CD14-positive monocyte (primary cell): ENCODE results near the gene ZC3HAV1. TPM values are rescaled to one million over a fixed set of nuclear protein-coding genes. Genes with fewer than 3 reads are reported as not detected.

Experiments
- DNase-seq, 3 donors: peaks; one replicate each; pipeline ENCODE4 v3.0.0-alpha.2; 2011 to 2022
- H2AFZ ChIP-seq: 2 replicates; pipeline ENCODE4 v1.6.0; 2012; ENCODE audit warnings: mild to moderate bottlenecking, low read depth, low read length, inconsistent platforms; ENCODE audit not compliant: insufficient read depth, poor library complexity, severe bottlenecking
- H3K27ac ChIP-seq, 2 donors: 1 replicate in 1 of 2; 2 replicates in 1 of 2; pipeline ENCODE4 v1.5.1; 2012 to 2013; ENCODE audit warnings: low read length in 2 of 2, control low read depth in 1 of 2, inconsistent platforms in 1 of 2, low read depth in 1 of 2, mild to moderate bottlenecking in 1 of 2
- H3K27me3 ChIP-seq, 2 donors: one replicate each; pipeline versions ENCODE4 v1.6.0 to v1.6.1; 2011 to 2013; ENCODE audit warnings: low read length in 2 of 2; ENCODE audit not compliant: control insufficient read depth in 2 of 2, insufficient read depth in 2 of 2
- H3K36me3 ChIP-seq, 2 donors: replicated peaks in 1 of 2; 1 replicate in 1 of 2; 2 replicates in 1 of 2; pipeline versions ENCODE4 v1.5.1 to v1.6.1; 2012 to 2013; ENCODE audit warnings: low read length in 2 of 2, control low read depth in 1 of 2, inconsistent platforms in 1 of 2, mild to moderate bottlenecking in 1 of 2; ENCODE audit not compliant: insufficient read depth in 2 of 2, control insufficient read depth in 1 of 2
- H3K4me1 ChIP-seq, 2 donors: 1 replicate in 1 of 2; 2 replicates in 1 of 2; pipeline versions ENCODE4 v1.5.1 to v1.6.1; 2012 to 2013; ENCODE audit warnings: low read length in 2 of 2, control low read depth in 1 of 2, inconsistent platforms in 1 of 2, mild to moderate bottlenecking in 1 of 2, moderate library complexity in 1 of 2; ENCODE audit not compliant: insufficient read depth in 2 of 2, control insufficient read depth in 1 of 2
- H3K4me2 ChIP-seq: replicated peaks from 2 replicates; pipeline ENCODE3; 2012; ENCODE audit warnings: low read length, moderate library complexity, mild to moderate bottlenecking; ENCODE audit not compliant: poor library complexity, severe bottlenecking; ENCODE audit errors: extremely low read depth
- H3K4me3 ChIP-seq, 3 experiments: fragments of 200-600 bp in 1 of 3; sonication (generic) in 1 of 3; replicated peaks in 1 of 3; 1 replicate in 2 of 3; 2 replicates in 1 of 3; pipeline ENCODE4 v1.5.1; 2011 to 2013; ENCODE audit warnings: low read length in 3 of 3, mild to moderate bottlenecking in 3 of 3, control low read depth in 2 of 3, low read depth in 2 of 3, inconsistent platforms in 1 of 3, moderate library complexity in 1 of 3
- H3K79me2 ChIP-seq: 2 replicates; pipeline ENCODE4 v1.6.0; 2012; ENCODE audit warnings: mild to moderate bottlenecking, control low read depth, inconsistent platforms, low read length, moderate library complexity; ENCODE audit not compliant: insufficient read depth
- H3K9ac ChIP-seq: 2 replicates; pipeline ENCODE4 v1.6.0; 2017; ENCODE audit warnings: low read length, mild to moderate bottlenecking; ENCODE audit not compliant: insufficient read depth, poor library complexity, severe bottlenecking
- H3K9me3 ChIP-seq, 2 donors: replicated peaks in 1 of 2; 1 replicate in 1 of 2; 2 replicates in 1 of 2; pipeline versions ENCODE4 v1.5.1 to v1.6.1; 2012 to 2013; ENCODE audit warnings: low read length in 2 of 2, control low read depth in 1 of 2; ENCODE audit not compliant: control insufficient read depth in 1 of 2, insufficient read depth in 1 of 2
- H4K20me1 ChIP-seq: 2 replicates; pipeline ENCODE4 v1.6.0; 2012; ENCODE audit warnings: mild to moderate bottlenecking, low read length, control low read depth, moderate library complexity; ENCODE audit not compliant: insufficient read depth
- H3K27ac Mint-ChIP-seq, 7 donors: one replicate each; pipeline ENCODE4 v1.8.0; 2020; ENCODE audit warnings: mild to moderate bottlenecking in 7 of 7, mixed read lengths in 7 of 7, moderate library complexity in 6 of 7, inconsistent platforms in 2 of 7
- H3K27me3 Mint-ChIP-seq, 3 donors: one replicate each; pipeline ENCODE4 v1.8.0; 2021 to 2022; ENCODE audit warnings: low read depth in 3 of 3, mild to moderate bottlenecking in 3 of 3, mixed read lengths in 3 of 3, moderate library complexity in 3 of 3, inconsistent platforms in 1 of 3
- H3K36me3 Mint-ChIP-seq, 2 donors: one replicate each; pipeline ENCODE4 v1.8.0; 2020; ENCODE audit warnings: mixed read lengths in 2 of 2, inconsistent platforms in 1 of 2, mild to moderate bottlenecking in 1 of 2
- H3K4me1 Mint-ChIP-seq: one replicate; pipeline ENCODE4 v1.8.0; 2020; ENCODE audit warnings: mild to moderate bottlenecking, mixed read lengths
- H3K4me3 Mint-ChIP-seq, 2 donors: one replicate each; pipeline ENCODE4 v1.8.0; 2020; ENCODE audit warnings: mild to moderate bottlenecking in 2 of 2, mixed read lengths in 2 of 2, moderate library complexity in 1 of 2
- H3K9me3 Mint-ChIP-seq, 7 donors: one replicate each; pipeline ENCODE4 v1.8.0; 2020 to 2022; ENCODE audit warnings: mixed read lengths in 7 of 7, mild to moderate bottlenecking in 6 of 7, moderate library complexity in 6 of 7, inconsistent platforms in 2 of 7
- WGBS: methylation state at CpG from one replicate; pipeline ENCODE4 v1.1.5; 2013; ENCODE audit warnings: missing lambda C conversion rate; ENCODE audit not compliant: insufficient coverage; 5-methylcytosine and 5-hydroxymethylcytosine counted together
- intact Hi-C, 2 donors: fragments of 100-400 bp; cut with micrococcal nuclease; formaldehyde crosslinking; loops; one replicate each; pipeline versions ENCODE4 v1.15.0 to v1.15.1; 2023
- polyA plus RNA-seq, 3 donors: library from polyadenylated mRNA; depleted of rRNA in 1 of 3; unstranded in 2 of 3; stranded (reverse) in 1 of 3; fragments of 300-500 nt in 2 of 3; fragments of >200 nt in 1 of 3; fragmentation: Illumina TruSeq in 2 of 3; gene quantifications; 1 replicate in 2 of 3; 2 replicates in 1 of 3; pipeline ENCODE4 v1.2.3, GENCODE V29; 2012 to 2021
- TF ChIP-seq, protein P1 (sequence below): fragments of 200-600 bp; IDR thresholded peaks from one replicate; pipeline ENCODE4 v1.8.0; 2022; ENCODE audit warnings: antibody characterized with exemption, mild to moderate bottlenecking

Gene ZC3HAV1
- polyA plus RNA-seq, 3 donors = 20.7 to 30.2 (median 21.2) TPM

DNA sequence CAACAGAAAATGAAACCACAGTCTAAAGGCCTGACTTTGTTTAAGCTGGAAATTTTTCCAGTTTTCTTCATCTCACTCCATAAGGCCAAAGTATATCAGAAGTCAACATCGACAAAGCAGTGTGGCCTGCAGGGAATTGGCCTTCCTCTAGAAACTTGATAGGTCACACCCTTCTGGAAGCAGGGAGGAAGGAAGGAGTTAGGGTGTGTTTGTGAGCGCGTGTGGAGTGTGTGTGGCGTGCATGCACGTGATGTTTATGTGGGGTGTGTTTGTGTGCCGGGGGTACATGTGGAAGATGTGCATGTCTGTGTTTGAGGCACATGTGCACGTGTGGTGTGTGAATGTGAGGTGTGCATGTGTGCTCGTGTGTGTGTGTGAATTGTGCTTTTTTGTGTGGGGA is 28.6 kb downstream of the ZC3HAV1 start:
- no peaks in the 10 kb centered on the region for H3K27me3 Mint-ChIP-seq
- no peaks in the 10 kb centered on the region for H3K9me3 ChIP-seq
- no peak overlapping the region for H3K4me3 Mint-ChIP-seq
- H3K4me3 ChIP-seq = no peak overlapping the region
- TF ChIP-seq, protein P1, sequence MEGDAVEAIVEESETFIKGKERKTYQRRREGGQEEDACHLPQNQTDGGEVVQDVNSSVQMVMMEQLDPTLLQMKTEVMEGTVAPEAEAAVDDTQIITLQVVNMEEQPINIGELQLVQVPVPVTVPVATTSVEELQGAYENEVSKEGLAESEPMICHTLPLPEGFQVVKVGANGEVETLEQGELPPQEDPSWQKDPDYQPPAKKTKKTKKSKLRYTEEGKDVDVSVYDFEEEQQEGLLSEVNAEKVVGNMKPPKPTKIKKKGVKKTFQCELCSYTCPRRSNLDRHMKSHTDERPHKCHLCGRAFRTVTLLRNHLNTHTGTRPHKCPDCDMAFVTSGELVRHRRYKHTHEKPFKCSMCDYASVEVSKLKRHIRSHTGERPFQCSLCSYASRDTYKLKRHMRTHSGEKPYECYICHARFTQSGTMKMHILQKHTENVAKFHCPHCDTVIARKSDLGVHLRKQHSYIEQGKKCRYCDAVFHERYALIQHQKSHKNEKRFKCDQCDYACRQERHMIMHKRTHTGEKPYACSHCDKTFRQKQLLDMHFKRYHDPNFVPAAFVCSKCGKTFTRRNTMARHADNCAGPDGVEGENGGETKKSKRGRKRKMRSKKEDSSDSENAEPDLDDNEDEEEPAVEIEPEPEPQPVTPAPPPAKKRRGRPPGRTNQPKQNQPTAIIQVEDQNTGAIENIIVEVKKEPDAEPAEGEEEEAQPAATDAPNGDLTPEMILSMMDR = no peak
- no peaks in the 10 kb centered on the region for H3K4me1 ChIP-seq
- no peak overlapping the region for H3K9ac ChIP-seq
- peaks cover 88 to 95% of the 10 kb centered on the region in 2 donors for H3K36me3 Mint-ChIP-seq
- H3K79me2 ChIP-seq = peaks cover 72% of the 10 kb centered on the region
- peaks cover 100% of the 10 kb centered on the region for H4K20me1 ChIP-seq
- H3K27me3 ChIP-seq = no peaks in the 10 kb centered on the region
- H3K4me1 Mint-ChIP-seq = peaks cover 5% of the 10 kb centered on the region
- intact Hi-C loops = no loop called here
- peak overlapping the region in 4 of 7 donors; percentile 7 to 69 (median 41) for H3K27ac Mint-ChIP-seq
- WGBS = no CpG with 5 or more reads among the region's 8 CpGs
- no peak for DNase-seq
- no peak overlapping the region for H3K4me2 ChIP-seq
- H3K27ac ChIP-seq = peak overlapping the region in 1 of 2 donors; percentile 56
- peaks cover 95 to 100% of the 10 kb centered on the region in 2 donors for H3K36me3 ChIP-seq
- no peak overlapping the region for H2AFZ ChIP-seq
- no peaks in the 10 kb centered on the region for H3K9me3 Mint-ChIP-seq

DNA sequence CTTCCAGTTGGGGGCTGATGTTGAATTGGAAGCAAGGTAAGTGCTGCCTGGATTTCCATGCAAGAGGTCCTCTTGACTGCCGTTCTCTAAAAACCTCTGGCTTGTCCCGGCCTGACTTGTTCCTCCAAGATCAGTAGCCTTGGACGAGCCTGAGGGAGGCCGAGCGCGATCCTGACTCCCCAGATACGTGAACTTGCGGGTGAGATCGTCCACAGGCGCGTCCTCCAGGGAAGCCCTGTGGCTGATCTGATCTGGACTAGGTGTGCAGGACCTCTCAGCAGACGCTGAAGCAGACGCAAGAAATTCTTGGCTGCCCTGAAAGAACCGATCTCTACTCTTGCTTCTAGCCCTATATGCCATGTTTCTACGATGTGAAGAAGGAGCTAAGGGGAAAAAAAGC is 29.7 kb downstream of the ZC3HAV1 start:
- Histone ChIP-seq H4K20me1 (peaks cover 100% of the 10 kb centered on the region), H3K27me3 (no peaks in the 10 kb centered on the region), H3K4me1 (peaks cover 1 to 2% of the 10 kb centered on the region in 2 donors), H3K79me2 (peaks cover 62% of the 10 kb centered on the region), H2AFZ (no peak overlapping the region), H3K36me3 (peaks cover 90 to 100% of the 10 kb centered on the region in 2 donors), H3K4me2 (no peak overlapping the region), H3K9me3 (no peaks in the 10 kb centered on the region), H3K27ac (no peak overlapping the region), H3K9ac (no peak overlapping the region), H3K4me3 (no peak overlapping the region)
- Mint-ChIP-seq H3K4me3 (no peak overlapping the region), H3K36me3 (peaks cover 85% of the 10 kb centered on the region in 2 donors), H3K9me3 (no peaks in the 10 kb centered on the region), H3K27ac (peak overlapping the region in 1 of 7 donors; percentile 50), H3K27me3 (no peaks in the 10 kb centered on the region), H3K4me1 (peaks cover 9% of the 10 kb centered on the region)
- intact Hi-C loops = loop anchor here in 1 of 2 donors (10.0 kb wide), 1 partner anchor 195 kb away; no protein-coding TSS in a partner anchor
- DNase-seq = no peak
- WGBS = 96% methylated on average over 11 of the region's 15 CpGs
- TF ChIP-seq, protein P1 = no peak
